Breast epithelium (tissue), 4 donors: ENCODE measurements around the gene AKR7A3. TPM values are rescaled to one million over a fixed set of nuclear protein-coding genes. Genes with fewer than 3 reads are reported as not detected.
"Not testable (repeated sequence)": the region's sequence is repeated elsewhere in the genome, so short reads cannot be mapped to it uniquely, and the experiment has no call there.

Experiments used
- DNase-seq, 2 donors: peaks; one replicate each; pipeline ENCODE4 v3.0.0-alpha.2; 2019; ENCODE audit warnings: low spot score in 2 of 2
- H3K27ac ChIP-seq, 2 donors: fragments of 200-600 bp; sonication (generic) in 1 of 2; one replicate each; pipeline ENCODE4 v1.5.1; 2016 to 2019; ENCODE audit warnings: mild to moderate bottlenecking in 1 of 2
- H3K27me3 ChIP-seq, 2 donors: fragments of 200-600 bp; sonication (generic) in 1 of 2; one replicate each; pipeline versions ENCODE4 v1.5.1 to v1.6.0; 2017 to 2019; ENCODE audit warnings: control low read depth in 1 of 2, mild to moderate bottlenecking in 1 of 2
- H3K36me3 ChIP-seq: fragments of 200-600 bp; one replicate; pipeline ENCODE4 v1.5.1; 2019
- H3K4me1 ChIP-seq, 2 donors: fragments of 200-600 bp; sonication (generic); one replicate each; pipeline ENCODE4 v1.5.1; 2016 to 2019; ENCODE audit warnings: control low read depth in 1 of 2
- H3K4me3 ChIP-seq, 3 donors: fragments of 200-600 bp; sonication (generic); 1 replicate in 2 of 3; 2 replicates in 1 of 3; pipeline ENCODE4 v1.5.1; 2016 to 2019; ENCODE audit warnings: mild to moderate bottlenecking in 3 of 3, moderate library complexity in 2 of 3
- H3K9me3 ChIP-seq, 2 donors: fragments of 200-600 bp; sonication (generic) in 1 of 2; one replicate each; pipeline ENCODE4 v1.5.1; 2016 to 2019; ENCODE audit warnings: control low read depth in 1 of 2
- CTCF ChIP-seq, 3 donors: fragments of 450-650 bp; IDR thresholded peaks; one replicate each; pipeline ENCODE4 v1.5.1; 2016 to 2017; ENCODE audit warnings: antibody characterized with exemption in 3 of 3, mild to moderate bottlenecking in 3 of 3, moderate library complexity in 3 of 3
- POLR2A ChIP-seq: fragments of 450-650 bp; IDR thresholded peaks from one replicate; pipeline ENCODE4 v1.6.1; 2016; ENCODE audit warnings: antibody characterized with exemption, mild to moderate bottlenecking, moderate library complexity
- POLR2AphosphoS5 ChIP-seq, 3 donors: sonication (generic); formaldehyde crosslinking; IDR thresholded peaks; one replicate each; pipeline ENCODE4 v1.6.1; 2017; ENCODE audit warnings: antibody characterized with exemption in 3 of 3
- intact Hi-C: fragments of 100-400 bp; cut with DNase I; formaldehyde crosslinking; loops from one replicate; pipeline ENCODE4 v1.15.1; 2023; ENCODE audit warnings: low total_unique reads
- total RNA-seq, 3 donors: library from RNA; depleted of rRNA; stranded (reverse); fragments of >200 nt; gene quantifications; one replicate each; pipeline ENCODE4 v1.1.0, GENCODE V29; 2016

AKR7A3 gene
- total RNA-seq, 3 donors from 2014 or later: 1.4 to 7.9 (median 5.1) TPM

GRCh38 chr1:19273106-19273843 lies 15.3 kb downstream of the AKR7A3 start:
- intact Hi-C loops: no loop called here
- no peaks in the 10 kb centered on the region for H3K4me1 ChIP-seq
- no peaks in the 10 kb centered on the region for H3K36me3 ChIP-seq
- no peak for DNase-seq
- no peak for TF ChIP-seq POLR2AphosphoS5 (IDR thresholded peaks at IDR 0.05)
- TF ChIP-seq POLR2A: no peak
- TF ChIP-seq CTCF (IDR thresholded peaks at IDR 0.05): no peak
- no peaks in the 10 kb centered on the region for H3K27me3 ChIP-seq
- no peaks in the 10 kb centered on the region for H3K9me3 ChIP-seq
- peak overlapping the region in 2 of 3 donors; percentile 25 to 31 for H3K4me3 ChIP-seq
- no peak overlapping the region for H3K27ac ChIP-seq

- H3K27ac ChIP-seq: no peak overlapping the region
- TF ChIP-seq POLR2AphosphoS5 (IDR thresholded peaks at IDR 0.05) (no peak), POLR2A (no peak)
- no peaks in the 10 kb centered on the region for H3K36me3 ChIP-seq
Measured at GRCh38 chr1:19272064-19272463, 16.5 kb downstream of the AKR7A3 start.

DNA sequence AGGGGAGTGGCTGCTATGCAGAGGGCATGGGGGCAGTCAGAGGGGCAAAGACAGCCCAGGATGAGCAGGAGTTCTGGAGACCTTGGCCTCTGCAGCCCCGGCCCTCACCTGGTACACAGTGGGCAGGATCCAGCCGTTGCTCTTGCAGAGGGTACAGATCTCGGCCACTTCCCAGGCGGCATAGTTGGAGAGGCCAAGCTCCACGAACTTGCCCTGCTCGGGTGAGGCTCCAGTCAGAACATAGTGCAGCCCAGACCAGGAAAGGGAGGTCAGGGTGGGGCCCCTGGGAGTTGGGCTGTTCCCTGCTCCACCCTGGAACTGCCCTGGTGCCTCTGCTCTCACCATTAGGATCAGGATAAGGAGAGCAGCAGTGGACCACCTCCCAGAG lies 18.2 kb downstream of the AKR7A3 start:
- H3K4me3 ChIP-seq, H3K4me1 ChIP-seq, intact Hi-C loops, H3K9me3 ChIP-seq, H3K36me3 ChIP-seq, DNase-seq, H3K27me3 ChIP-seq, H3K27ac ChIP-seq: not testable (repeated sequence)

More at GRCh38 chr1:19272064-19272463, 16.5 kb downstream of the AKR7A3 start:
- intact Hi-C loops: no loop called here
- no peak for DNase-seq
- H3K4me1 ChIP-seq: no peaks in the 10 kb centered on the region
- no peaks in the 10 kb centered on the region for H3K9me3 ChIP-seq
- no peaks in the 10 kb centered on the region for H3K27me3 ChIP-seq
- no peak overlapping the region for H3K4me3 ChIP-seq

DNA sequence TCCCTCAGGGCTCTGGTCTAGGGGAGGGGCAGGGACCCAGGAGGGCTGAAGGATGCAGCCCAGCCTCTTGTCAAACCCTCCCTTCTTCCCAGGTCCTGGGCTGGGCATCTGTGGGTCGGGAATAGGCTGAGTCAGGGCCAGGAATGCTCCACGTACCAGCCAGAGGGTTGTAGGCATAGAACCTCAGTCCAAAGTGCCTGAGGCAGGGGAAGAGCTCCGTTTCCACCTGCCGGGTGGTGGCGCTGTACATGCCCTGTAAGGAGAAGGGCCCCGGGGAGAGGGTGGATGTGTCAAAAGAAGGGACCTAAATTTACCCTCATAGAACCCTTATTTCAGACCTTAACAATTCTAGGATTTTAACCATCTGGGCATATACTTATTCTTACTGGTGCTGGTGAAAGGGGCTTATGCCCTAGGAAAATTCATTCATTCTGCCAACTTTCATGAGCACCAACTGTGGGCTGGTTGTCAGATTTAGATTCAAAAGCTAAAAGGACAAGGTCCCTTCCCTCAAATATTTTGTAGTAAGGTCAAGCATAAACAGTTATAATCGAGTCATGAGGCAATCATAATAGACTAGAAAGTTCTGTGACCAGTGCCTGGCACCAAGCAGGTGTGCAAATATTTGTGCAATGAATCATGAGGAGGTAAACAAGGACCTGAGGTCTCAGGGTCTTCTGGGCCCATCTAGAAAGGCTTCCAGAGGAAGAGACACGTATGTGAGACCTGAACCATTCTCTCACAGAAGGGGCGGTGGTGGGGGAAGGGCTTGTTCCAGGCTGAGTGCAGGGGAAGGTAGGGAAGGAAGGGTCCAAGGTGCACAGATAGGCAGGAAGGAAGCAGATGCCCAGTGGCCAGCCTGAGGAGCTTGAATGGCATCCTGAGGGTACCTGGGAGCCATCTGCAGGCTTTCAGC lies 18.9 kb downstream of the AKR7A3 start:
- H3K4me3 ChIP-seq, DNase-seq, H3K36me3 ChIP-seq, H3K4me1 ChIP-seq, intact Hi-C loops, H3K9me3 ChIP-seq, H3K27me3 ChIP-seq, H3K27ac ChIP-seq: not testable (repeated sequence)

DNA sequence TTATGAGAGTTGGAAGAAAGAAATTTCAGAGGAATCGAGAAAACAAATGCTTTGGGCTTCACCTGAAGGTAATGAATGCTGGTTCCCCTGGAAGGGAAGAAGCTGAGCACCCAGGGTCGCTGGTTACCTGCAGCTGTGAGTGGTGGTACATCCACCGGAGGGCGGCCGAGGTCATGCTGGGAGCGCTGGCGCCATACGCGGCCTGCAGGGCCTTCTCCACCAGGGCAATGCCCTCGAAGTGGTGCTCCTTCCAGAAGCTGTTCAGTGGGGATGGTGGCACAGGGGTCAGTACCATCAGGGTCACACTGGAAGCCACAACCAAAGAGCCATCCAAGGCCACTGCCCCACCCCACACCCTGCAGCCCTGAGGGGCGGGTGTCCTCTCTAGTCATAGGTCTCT lies 20.1 kb downstream of the AKR7A3 start:
- Histone ChIP-seq H3K4me3 (no peak overlapping the region), H3K27me3 (no peaks in the 10 kb centered on the region), H3K27ac (no peak overlapping the region), H3K4me1 (no peaks in the 10 kb centered on the region), H3K9me3 (no peaks in the 10 kb centered on the region), H3K36me3 (no peaks in the 10 kb centered on the region)
- intact Hi-C loops: no loop called here
- TF ChIP-seq POLR2A (no peak), POLR2AphosphoS5 (IDR thresholded peaks at IDR 0.05) (no peak), CTCF (IDR thresholded peaks at IDR 0.05) (no peak)
- DNase-seq: no peak

DNA sequence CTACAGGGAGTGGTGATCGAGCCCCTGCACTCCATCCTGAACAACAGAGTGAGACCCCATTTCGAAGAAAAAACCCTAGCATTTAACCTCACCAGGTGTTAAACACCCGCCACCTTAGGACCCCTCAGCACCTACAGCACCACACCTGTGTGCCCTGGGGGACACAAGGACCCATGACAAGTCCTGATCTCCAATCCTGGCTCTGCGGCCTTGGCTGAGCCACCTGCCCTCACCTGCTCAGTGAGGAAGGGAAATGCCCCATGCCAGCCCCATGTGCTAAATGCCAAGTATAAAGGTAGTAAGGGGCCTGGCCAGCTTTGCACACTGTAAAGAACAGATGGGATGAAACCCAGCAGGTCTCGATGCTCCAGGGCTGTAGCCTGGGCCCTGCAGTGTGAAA lies 25.8 kb downstream of the AKR7A3 start:
- DNase-seq: no peak
- intact Hi-C loops: no loop called here
- no peaks in the 10 kb centered on the region for H3K27me3 ChIP-seq
- TF ChIP-seq POLR2AphosphoS5 (IDR thresholded peaks at IDR 0.05) (no peak), POLR2A (no peak), CTCF (IDR thresholded peaks at IDR 0.05) (no peak)
- H3K9me3 ChIP-seq: no peaks in the 10 kb centered on the region
- H3K27ac ChIP-seq: no peak overlapping the region
- no peaks in the 10 kb centered on the region for H3K36me3 ChIP-seq
- H3K4me3 ChIP-seq: no peak overlapping the region
- H3K4me1 ChIP-seq: no peaks in the 10 kb centered on the region
